Stimulated activated CD4-positive, alpha-beta T cell treated with anti-CD3 and anti-CD28 coated beads, TNF-alpha, amount 100 ng/mL, for 48 hours (primary cell): ENCODE measurements around the gene MAD2L1BP.

Experiments used
- DNase-seq, 3 donors: peaks; one replicate each; pipeline ENCODE4 v3.0.0-alpha.2; 2020; ENCODE audit warnings: low read depth in 3 of 3

The MAD2L1BP gene

GRCh38 chr6:43683708-43684455 lies 48.2 kb downstream of the MAD2L1BP start:
- DNase-seq: no peak

DNA sequence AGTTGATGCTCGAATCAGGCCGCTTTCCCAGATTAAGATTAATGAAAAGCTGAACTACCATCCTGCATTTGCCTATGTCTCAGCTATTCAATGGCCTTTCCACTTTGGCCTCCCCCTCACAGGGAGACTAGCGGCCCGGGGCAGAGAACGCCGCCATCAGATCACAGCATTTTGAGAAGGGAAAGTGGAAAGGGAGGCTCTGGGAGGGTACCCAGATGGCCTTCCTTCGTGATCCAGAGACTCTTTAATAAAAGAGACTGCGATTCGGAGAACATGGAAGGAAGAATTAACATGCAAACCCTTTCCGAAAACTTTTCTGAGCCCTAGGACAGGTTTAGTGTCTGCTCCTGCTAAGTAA lies 51.4 kb downstream of the MAD2L1BP start:
- no peak for DNase-seq

DNA sequence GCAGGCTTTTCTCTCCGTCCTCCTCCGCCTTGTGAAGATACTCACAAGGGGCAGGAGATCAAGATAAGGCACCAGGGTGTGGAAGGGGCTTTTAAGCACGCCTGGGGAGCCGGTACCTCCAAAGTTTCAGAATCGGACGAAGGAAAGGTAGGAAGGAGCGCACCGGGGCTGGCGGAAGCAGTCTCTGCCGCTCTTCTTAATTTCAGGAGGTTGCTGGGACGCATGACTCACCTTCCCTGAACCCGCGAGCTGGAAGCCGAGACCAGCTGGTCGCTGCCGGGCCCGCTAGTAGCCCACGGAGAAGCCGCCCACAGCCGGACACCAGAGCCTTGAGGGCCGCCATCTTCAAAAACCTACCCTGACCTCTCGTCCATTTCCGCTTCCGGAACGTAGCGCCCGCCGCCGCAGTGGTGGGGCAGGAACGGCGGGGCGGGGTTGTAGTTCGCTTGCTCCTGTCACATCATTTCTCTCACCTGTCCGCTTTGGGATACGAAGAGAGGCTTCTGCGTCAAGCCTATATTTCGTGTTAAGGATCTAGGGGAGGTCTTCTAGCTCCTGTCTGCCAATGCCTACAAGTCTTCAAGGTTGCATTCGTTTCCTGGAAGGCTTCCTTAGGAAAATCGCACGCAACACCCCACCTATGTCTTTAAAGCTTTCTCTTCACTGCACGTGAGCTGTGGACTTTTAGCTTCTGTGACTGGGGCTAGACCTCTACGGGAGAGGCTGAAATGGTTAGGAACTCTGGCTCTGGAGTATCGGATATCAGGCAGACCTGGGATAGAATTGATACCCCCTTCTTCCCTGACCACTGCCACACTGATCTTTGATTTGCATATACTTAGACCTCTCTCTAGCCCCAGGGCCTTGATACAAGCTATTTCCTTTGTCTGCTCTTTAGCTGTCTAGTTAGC lies 52.1 kb downstream of the MAD2L1BP start, which contains the start of gene MRPS18A:
TSS of gene MRPS18A (minus strand) at position 355 of the 911 bp plus-strand sequence. CDS start at position 343, 12 bp downstream.
- DNase-seq: peak; percentile 68 to 83 (median 75)

DNA sequence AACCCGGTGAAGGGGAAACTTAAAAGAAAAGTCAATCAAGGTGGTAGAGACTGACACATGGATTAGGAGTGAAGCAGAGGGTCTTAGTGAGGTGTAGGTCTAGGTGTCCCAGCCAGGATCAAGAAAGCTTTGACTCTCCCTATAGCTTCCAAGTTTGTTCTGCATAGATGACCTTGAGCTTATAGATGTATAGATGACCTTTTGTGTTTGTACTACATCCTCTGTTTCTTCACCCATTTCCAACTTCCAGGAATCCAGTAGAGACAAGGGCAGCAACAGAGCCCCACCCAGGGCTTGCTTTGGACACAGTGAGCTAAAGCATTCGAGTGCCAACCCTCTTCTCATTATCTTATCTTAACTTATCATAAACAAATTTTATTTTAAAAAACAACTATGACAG lies 53.8 kb downstream of the MAD2L1BP start:
- DNase-seq: no peak
